NCI-H526 treated with DMSO at 0.1 percent for 48 hours (cell line): ENCODE measurements around the gene MFSD12.

ENCODE experiments used
- DNase-seq: peaks from one replicate; lab custom pipeline; 2025; lab: John Stamatoyannopoulos, UW

Gene MFSD12

GRCh38 chr19:3555653-3556422 is 1.5 kb downstream of the MFSD12 start:
- DNase-seq = no peak

DNA sequence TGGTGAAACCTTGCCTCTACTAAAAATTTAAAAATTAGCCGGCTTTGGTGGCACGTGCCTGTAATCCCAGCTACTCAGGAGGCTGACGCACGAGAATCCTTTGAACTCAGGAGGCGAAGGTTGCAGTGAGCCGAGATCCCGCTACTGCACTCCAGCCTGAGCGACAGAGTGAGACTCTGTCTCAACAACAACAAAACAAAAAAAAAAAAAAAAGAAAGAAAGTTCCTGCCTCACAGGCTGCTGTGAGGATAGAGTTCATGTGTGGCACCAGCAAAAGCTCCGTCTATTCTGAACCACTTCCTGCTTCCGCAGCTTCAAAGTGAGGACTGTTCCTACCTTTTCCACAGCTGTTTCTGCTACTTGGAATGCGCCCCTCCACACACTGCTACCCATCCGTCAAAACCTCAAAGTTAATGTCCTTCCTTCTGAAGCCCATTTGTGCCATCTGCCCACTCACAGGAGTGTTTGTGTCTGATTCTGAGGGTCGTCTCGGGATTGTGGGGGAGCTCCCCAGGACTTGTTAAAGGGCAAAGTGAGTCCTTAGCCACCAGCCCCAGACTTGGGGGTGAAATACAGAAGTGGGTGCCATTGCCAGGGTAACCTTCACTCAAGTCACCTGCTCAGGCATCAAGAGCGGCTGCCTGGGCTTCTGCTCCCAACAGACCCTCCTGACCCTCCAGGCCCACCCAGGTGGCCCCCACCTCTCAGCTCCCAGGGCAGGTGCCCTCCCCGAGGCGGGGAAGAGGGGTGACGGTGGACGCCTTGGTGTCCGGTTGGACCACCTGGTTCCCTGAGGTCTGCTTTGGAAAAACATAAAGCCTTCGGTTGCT is 2.9 kb downstream of the MFSD12 start:
- DNase-seq = no peak

- no peak for DNase-seq
Observed at GRCh38 chr19:3551792-3552095, 5.6 kb downstream of the MFSD12 start.

DNA sequence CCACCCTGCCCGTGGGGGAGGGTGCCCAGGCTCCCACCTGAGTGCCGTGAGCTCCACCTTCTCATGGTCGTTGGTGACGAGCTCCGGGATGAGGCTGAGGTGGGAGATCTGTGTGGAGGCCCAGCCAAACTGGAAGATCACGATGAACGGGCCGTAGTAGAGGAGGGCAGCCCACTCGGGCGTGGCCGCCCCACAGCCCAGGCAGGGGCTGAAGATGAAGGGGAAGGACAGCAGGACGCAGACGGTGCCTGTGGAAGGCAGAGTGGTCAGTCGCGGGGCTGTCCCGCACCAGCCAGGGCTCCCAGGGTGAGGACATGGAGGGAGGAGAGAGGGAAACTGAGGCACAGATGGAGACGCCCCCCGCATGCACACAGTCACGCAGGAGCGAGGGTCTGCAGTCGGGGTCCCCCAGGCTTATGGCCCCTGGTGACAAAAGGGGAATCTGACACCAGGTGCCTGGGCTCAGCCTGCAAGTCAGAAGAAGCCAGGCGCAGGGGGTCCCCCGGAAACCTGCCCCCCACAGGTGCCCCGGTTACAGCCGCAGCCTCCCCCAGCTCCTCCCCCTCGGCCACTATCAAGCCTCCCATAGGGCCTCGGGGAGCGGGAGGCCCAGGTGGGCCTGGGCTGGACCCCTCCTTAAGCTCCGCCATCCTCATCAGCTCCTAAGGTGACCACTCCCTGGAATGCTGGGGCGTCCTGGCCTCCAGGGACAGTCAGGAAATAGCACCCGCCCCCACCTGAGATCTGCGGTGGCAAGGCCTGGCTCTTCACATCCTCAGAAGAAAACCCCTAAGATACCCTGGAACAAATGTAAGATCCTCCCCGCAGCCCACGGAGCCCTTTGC is 6.2 kb downstream of the MFSD12 start:
- DNase-seq = no peak

- DNase-seq = no peak
Observed at GRCh38 chr19:3549816-3550215, 7.6 kb downstream of the MFSD12 start.

- DNase-seq = no peak
Observed at GRCh38 chr19:3548606-3549005, 8.8 kb downstream of the MFSD12 start.

- DNase-seq = no peak
Observed at GRCh38 chr19:3547767-3548282, 9.6 kb downstream of the MFSD12 start.

DNA sequence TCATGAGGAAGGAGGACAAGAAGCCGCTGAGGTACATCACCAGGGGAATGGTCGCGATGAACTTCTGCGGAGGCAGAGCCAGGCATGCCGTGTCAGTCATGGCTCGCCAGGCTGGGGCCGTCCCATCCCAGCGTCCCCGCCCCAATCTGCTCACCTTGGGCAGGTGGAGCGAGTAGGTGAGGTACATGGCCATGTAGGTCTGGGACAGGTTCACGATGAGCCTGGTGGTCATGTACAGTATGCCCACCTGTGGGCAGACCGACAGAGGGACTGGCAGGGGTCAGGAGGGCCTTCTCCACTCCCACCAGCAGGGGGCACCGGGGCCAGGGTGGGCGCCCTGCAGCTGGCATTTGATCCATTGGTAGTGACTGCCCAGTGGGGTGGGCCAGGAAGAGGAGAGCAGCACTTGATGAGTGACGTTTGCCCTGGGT is 10.1 kb downstream of the MFSD12 start:
- DNase-seq = no peak

DNA sequence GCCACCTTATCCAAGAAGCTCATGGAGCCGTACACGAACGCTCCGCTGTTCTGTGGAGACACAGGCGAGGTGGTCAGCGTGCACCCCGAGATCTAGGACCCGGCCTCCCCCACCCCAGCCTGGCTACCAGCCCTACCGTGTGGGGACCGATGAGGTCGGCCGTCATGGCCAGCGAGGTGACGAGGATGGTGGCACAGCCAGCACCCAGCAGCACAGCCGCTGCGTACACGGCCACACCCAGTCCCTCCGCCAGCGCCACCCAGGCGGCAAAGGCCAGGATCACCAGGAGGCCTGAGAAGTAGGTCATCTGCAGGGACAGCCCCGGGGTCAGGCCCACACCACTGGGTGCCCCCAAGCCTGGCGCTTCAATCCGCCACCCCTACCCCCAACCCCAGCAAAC is 11.3 kb downstream of the MFSD12 start:
- no peak for DNase-seq

DNA sequence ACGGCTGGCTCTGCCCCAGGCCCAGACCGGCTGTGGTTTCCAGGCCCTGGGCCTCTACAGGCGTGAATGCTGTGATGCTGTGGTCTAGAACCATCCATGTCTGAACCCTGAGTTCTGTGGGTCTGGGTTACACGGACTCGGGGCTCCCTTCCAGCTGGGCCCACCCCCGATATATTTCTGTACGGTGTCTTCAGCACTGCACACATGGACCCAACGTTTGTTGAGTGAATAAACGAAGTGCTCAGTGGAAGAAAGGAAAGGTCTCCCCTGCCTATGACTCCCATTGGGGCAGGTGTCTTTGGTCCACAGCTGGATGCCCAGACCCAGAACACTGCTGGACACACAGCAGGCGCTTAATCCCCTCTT is 11.7 kb downstream of the MFSD12 start:
- no peak for DNase-seq

DNA sequence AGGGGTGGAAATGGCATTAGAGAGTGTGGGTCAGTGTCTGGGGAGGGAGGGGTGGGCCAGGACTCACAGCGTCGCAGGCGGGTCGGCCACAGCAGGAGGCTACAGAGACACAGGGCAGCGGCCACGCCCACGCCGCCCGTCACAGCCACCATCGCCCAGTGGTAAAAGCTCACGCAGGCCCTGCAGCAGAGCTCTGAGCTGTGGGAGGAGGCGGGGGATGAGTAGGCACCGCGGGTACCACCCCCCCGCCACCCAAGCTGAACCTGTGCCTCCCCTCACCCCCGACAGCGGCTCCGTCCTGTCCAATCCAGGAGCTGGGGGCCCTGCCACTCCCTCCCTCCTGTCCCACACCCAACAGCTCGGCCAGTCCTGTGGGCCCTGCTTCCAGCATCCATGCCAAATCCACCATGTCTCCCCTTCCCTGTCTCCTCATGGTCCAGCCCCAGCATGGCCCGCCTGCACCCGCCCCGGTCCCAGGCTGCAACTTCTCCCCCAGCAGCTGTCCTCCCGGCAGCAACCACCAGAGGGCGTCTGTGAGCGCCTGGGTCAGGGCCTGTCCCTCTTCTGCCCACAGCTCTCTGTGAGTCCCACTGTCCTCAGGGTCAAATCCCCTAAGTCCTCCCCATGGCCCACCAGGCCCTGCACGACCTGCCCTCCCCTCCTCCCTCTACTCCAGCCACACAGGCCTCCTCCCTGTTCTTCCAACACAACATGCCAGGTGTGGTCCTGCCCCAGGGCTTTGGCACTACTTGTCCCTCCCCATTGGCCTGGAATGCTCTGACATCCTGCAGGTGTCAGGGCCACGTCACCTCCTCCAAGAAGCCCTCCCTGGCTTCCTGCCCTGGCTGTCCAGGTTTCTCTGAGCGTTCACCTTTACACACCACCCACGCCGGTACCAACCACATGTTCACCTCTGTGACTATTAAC is 12.4 kb downstream of the MFSD12 start:
- DNase-seq = no peak

DNA sequence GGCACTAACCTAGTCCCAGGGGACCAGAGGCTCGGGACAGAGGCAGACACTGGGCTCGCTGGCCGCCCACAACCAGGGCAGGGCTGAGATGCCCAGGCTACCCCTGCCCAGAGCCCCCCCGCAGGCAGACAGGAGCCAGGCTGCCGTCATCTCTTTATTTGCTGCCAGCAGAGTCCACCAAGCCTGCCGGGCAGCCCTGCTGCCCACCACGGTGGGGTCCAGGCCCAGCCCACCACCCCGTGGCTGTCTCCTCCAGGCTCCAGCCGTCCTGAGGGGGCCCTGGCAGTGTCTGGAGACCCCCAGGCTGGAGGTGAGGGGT is 13.4 kb downstream of the MFSD12 start:
- DNase-seq = no peak

DNA sequence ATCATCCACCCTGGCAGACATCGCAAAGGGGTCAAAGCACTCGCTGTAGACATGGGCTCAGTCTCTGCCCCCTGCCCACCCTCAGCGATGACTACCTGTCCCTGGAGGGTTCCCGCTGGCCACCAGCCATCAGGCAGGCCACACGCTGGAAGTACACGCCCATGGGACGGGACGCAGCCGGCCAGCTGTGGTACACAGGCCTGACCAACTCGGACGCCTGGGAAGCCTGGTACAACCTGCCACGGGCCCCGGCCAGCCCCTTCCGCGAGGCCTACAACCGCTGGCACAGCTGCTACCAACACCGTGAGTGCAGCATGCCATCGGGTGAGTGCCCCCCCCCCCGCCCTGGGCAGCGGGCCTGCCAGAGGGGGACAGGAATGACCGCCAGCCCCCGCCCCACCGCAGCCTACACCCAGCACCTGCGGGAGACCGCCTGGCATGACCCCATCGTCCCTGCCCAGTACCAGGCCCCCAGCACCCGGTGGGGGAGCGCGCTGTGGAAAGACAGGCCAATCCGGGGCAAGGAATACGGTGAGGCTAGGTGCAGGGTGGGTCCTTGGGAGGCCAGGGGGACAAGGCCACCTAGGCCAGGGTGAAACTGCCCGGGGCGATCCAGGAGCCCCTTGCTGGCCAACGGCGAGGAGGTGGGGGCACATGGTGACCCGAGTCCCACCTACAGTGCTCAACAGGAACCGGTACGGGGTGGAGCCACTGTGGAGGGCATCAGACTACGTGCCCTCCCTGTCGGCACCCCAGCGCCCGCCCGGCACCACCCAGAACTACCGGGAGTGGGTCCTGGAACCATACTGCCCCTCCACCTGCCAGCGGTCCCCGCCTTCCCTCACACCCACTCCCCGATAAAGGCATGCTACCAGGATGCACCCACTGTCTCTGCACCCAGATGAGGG is 14.0 kb downstream of the MFSD12 start:
- no peak for DNase-seq

DNA sequence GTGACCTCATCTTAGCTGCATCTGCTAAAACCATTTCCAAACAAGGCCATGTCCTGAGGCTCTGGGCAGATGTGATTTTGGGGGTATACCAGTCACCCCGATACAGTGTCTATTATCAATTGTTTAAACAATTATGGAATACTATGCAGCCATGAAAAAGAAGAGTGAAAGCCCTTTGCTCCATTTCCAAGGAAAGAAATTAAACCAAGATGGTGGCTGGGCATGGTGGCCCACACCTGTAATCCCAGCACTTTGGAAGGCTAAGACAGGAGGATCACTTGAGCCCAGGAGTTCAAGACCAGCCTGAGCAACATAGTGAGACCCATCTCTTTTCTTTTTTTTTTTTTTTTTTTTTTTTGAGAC is 17.6 kb downstream of the MFSD12 start:
- DNase-seq = no peak

GRCh38 chr19:3538965-3539755 is 18.2 kb downstream of the MFSD12 start, which contains the start of gene TEKTIP1:
Gene TEKTIP1 (plus strand): TSS chr19:3539174. CDS start chr19:3539178, 4 bp downstream.
- no peak for DNase-seq

- no peak for DNase-seq
Observed at GRCh38 chr19:3538258-3538929, 19.0 kb downstream of the MFSD12 start.

- DNase-seq = no peak
Observed at GRCh38 chr19:3537438-3538240, 19.7 kb downstream of the MFSD12 start.

GRCh38 chr19:3537101-3537437 is 20.3 kb downstream of the MFSD12 start:
- no peak for DNase-seq
